Left forelimb (tissue), 1 donor: ENCODE measurements around the gene HOXB4.

Experiments used
- DNase-seq: peaks from one replicate; pipeline ENCODE4 v3.0.0-alpha.2; 2018; ENCODE audit warnings: low spot score

The HOXB4 gene

DNA sequence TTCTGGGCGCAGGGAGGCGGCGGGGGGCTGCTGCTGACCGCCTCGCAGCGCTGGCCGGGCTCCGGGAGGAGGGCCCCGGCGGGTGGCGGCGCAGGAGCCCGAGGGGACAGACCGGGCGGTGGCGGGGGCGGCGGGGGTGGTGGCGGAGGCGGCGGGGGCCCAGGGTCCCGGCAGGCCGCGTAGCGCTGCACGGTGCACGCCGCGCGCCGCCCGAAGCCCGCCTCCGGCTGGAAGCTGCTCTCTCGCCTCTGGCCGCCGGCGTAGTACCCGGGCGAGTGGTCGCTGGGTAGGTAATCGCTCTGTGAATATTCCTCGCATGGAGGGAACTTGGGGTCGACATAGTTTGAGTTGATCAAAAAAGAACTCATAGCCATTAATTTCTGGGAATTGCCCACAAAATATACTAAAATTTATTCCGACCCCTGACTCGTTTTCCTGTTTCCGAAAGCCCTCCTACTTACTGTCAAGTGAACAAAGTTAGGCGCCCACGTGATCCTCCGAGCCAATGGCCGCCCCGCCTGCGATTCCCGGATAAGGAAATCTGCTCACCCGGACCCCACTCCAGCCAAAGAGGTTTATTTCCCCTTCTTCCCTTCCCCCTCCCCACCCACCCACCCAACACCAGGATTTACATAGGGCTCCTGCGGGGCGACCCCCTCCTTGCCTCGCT is at the start of gene HOXB4:
Gene HOXB4 (minus strand): TSS at position 405 of the 670 bp plus-strand sequence. CDS start 31 bp downstream, at position 374.
- DNase-seq, result no peak

GRCh38 chr17:48627118-48627597 is 49.0 kb upstream of the HOXB4 start:
- no peak for DNase-seq

GRCh38 chr17:48626245-48627117 is 48.3 kb upstream of the HOXB4 start, which contains the start of gene HOXB9:
Gene HOXB9, minus strand, starts transcription at chr17:48626358. Its CDS starts 89 bp downstream, at chr17:48626269.
- DNase-seq, result no peak

DNA sequence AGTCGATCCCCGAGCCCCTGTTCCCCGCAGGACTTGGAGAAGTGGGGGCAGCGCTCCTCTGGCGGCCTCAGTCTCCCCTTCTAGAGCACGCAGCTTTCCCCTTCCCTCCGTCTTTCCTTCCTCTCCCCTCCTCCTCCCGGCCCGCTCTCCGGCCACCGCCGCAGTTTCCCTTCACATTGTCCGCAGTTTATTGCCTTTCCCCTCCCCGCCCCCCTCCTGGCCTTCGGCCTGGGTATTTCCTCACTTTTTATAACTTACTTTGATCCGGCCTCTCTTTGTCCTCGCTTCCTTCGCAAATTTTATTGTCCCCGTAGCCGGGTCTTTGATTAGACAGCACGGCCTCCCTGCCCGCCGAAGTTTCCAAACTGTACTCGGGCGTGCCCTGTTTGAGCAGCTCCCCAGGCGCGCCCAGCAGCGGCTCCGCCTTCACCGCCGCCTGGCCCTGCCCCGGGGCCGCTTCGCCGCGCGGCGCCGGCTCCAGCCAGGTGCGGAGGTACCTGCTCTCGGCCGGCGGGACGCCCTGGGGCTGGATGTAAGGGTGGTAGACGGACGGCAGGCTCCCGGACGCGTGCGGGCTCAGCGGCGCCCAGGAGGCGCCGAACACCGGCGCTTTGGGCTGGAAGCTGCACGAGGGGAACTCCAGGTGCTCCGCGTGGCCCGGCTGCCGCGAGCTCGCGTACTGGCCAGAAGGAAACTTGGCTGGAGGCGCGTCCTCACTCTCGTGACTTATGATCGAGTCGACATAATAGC is 47.5 kb upstream of the HOXB4 start:
- no peak for DNase-seq

GRCh38 chr17:48624544-48625494 is 46.7 kb upstream of the HOXB4 start:
- no peak for DNase-seq

DNA sequence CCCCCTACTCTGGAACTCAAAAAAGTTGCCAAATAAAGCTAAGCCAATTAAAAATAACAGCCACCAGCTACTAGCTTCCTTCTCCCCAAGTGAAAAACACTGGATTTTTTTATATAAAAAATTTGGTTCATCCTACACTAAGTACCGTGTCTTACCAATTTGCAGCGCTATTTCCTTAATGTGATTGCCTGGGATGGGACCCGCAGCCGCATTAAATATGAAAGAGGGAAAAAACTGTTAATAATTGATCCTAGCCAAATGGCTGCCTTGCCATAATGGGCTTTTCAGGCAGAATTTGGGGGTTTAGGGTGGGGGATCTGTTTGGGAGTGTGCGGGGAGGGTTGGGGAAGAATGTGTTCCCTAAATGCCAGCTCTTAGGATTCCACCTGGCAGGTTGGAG is 46.0 kb upstream of the HOXB4 start:
- no peak for DNase-seq

DNA sequence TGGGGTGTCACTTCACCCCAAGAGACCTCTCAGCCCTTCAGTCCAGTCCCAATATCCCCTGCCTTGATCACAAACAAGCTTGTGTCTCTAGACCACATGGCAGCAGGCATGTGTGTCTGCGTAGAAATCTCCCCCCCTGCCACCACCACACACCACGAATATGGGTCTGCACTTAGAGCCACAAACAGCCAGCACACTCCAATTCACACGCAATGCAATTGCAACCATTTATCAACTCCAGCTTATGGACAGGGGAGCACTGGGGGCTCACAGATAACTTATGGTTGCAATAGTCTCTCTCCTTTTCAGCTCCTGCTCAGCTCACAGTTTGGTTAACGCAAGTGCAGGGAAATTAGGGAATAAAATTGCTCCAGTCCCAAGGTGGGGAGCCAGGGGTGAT is 45.4 kb upstream of the HOXB4 start:
- DNase-seq, result no peak

GRCh38 chr17:48622857-48623256 is 44.7 kb upstream of the HOXB4 start:
- no peak for DNase-seq

DNA sequence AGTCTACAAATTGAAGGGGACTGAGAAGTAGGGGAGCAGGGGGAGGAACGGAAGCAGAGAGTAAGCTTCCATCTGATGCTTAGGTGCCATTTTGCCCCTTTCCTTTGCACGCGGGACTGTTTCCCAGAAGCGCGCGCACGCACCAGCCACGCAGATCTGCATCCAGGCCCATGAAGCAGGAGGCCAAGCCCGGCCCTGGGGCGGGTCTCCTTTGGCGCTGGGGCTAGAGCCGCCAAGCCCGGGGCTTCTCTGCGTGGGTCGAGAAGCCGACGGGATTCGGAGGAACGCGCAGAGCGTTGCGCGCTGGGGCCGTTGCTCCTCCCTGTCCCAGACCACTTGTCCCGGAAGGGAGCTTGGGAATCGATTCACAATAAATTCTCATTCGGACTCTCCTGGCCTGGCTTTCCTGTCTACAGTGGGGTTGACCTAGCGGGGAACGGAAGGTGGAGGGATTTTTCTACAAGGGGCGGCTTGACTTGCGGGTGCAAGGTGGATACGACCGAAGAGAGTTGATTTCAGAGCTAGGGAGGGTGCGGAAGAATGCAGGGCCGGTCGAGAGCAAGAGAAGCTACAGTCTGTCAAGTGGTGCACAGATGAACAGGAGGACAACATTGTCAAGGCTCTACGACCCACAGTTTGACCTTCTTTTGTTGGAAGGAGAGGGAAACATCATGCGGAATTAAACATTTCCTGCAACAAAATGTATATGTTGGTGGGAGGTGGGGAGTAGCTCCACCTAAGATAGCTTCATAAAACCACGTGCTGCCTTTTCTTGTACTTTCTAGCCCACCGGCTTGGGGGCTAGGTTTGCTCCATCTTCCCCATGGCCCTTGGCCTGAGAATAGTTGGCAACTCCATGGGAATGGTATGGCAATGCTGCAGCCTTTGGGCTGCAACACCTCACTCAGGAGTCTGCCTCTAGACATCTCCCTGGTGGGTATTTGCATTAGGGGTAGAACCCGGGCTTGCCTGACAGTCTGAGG is 43.6 kb upstream of the HOXB4 start:
- DNase-seq, result no peak

- no peak for DNase-seq
Observed at GRCh38 chr17:48620461-48621139, 42.5 kb upstream of the HOXB4 start.

- no peak for DNase-seq
Observed at GRCh38 chr17:48619826-48620449, 41.8 kb upstream of the HOXB4 start.

GRCh38 chr17:48618256-48618896 is 40.2 kb upstream of the HOXB4 start:
- DNase-seq, result peak; percentile 90

GRCh38 chr17:48617471-48618255 is 39.5 kb upstream of the HOXB4 start:
- no peak for DNase-seq

DNA sequence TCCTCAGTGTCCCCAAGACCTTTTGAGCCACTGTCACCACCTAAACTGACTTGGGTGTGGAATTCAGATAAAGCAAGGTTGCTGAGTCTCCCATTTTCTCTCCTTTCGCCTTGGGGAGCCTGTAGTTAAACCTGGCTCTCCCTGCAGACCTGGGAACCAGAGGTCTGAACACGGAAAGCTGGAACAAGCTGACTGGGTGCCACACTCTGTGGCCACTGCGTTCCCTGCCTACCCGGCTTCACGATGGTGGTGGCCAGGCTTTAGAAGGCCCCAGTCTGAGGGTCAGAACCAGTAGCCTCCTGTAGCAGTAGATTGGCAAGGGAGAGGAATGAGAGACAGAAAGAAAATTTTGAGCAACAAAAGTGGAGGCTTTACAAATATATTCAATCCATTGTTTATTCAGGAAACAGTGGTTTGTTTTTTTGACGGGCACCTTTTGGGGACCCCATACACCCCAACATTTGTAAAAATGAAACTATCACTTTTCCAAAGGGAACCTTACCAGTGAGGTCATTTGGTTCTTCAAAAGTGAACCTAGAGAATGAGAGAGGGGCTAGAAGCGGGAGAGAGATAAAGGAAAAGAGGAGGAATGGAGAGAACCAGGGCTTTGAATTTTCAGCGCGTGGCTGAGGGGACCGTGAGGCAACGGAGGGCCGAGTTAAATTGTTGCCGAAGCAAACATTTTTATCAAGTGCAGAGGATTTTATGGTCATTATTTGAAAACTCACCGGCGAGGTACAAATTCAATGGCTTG is 38.7 kb upstream of the HOXB4 start:
- DNase-seq, result no peak

GRCh38 chr17:48615963-48616716 is 38.0 kb upstream of the HOXB4 start:
- no peak for DNase-seq
